HCT116 (cell line): ENCODE results near the gene RTF2. TPM values are rescaled to one million over a fixed set of nuclear protein-coding genes. Genes with fewer than 3 reads are reported as not detected.

Experiments
- ATAC-seq: fragments of 200-7000 bp; cut with Tn5 transposase; 2 replicates; pipeline ENCODE4 v1.9.1; 2020; ENCODE audit warnings: mild to moderate bottlenecking, moderate library complexity
- BruUV-seq: library from RNA; stranded (reverse); fragments of 400-500 nt; replicated peaks from 2 replicates; lab custom pipeline; 2021; lab: Mats Ljungman, UMichigan
- CTCF ChIA-PET: fragments of 300-600 bp; sonication (Branson Sonifier 250); formaldehyde crosslinking; loops from one replicate; lab custom pipeline; 2021; ENCODE audit warnings: antibody characterized with exemption; lab: Charles Lee
- POLR2A ChIA-PET: fragments of 300-600, 350-600 bp; sonication (Branson Sonifier 250); formaldehyde crosslinking; loops from one replicate; lab custom pipeline; 2021; ENCODE audit warnings: antibody characterized with exemption; lab: Charles Lee
- RAD21 ChIA-PET, 2 experiments: fragments of 300-600 bp; sonication (Branson Sonifier 250); formaldehyde crosslinking; loops; one replicate each; lab custom pipeline; 2023; ENCODE audit warnings: low total read pairs in 2 of 2; ENCODE audit not compliant: uncharacterized antibody in 2 of 2, unreplicated experiment in 2 of 2, low non-redundant PET in 1 of 2; lab: Charles Lee
- DNase-seq: peaks from one replicate; pipeline ENCODE4 v3.0.0-alpha.2; 2010; ENCODE audit warnings: low read depth, low spot score
- H2AFZ ChIP-seq: fragments of 200-600 bp; shearing (Covaris generic), sonication (generic); 2 replicates; pipeline ENCODE4 v1.6.1; 2017; ENCODE audit warnings: low read depth, mixed run types, mixed read lengths, antibody characterized with exemption, low read length; ENCODE audit not compliant: poor library complexity, severe bottlenecking
- H3K27ac ChIP-seq: 2 replicates; pipeline ENCODE4 v1.5.1; 2012; ENCODE audit warnings: low read depth, low read length
- H3K27me3 ChIP-seq: fragments of 200-600 bp; sonication (generic); 2 replicates; pipeline ENCODE4 v1.6.1; 2016; ENCODE audit warnings: mixed run types, low read length, mixed read lengths; ENCODE audit not compliant: insufficient read depth
- H3K36me3 ChIP-seq, 2 experiments: fragments of 200-500 bp in 1 of 2; fragments of 200-600 bp in 1 of 2; sonication (Bioruptor generic) in 1 of 2; sonication (generic) in 1 of 2; 2 replicates each; pipeline versions ENCODE4 v1.5.1 to v1.6.1; 2014 to 2016; ENCODE audit warnings: low read length in 2 of 2, inconsistent platforms in 1 of 2, mixed read lengths in 1 of 2, mixed run types in 1 of 2; ENCODE audit not compliant: insufficient read depth in 2 of 2, control insufficient read depth in 1 of 2
- H3K4me1 ChIP-seq, 2 experiments: fragments of 200-600 bp in 1 of 2; sonication (generic) in 1 of 2; 2 replicates each; pipeline versions ENCODE4 v1.5.1 to v1.6.1; 2012 to 2017; ENCODE audit warnings: low read length in 2 of 2, inconsistent platforms in 1 of 2, mild to moderate bottlenecking in 1 of 2, mixed read lengths in 1 of 2, mixed run types in 1 of 2, moderate library complexity in 1 of 2; ENCODE audit not compliant: insufficient read depth in 2 of 2, control insufficient read depth in 1 of 2
- H3K4me2 ChIP-seq: fragments of 200-600 bp; sonication (generic); 2 replicates; pipeline ENCODE4 v1.6.1; 2017; ENCODE audit warnings: mixed run types, low read length, mixed read lengths
- H3K4me3 ChIP-seq, 2 experiments: fragments of 200-600 bp in 1 of 2; sonication (generic) in 1 of 2; replicated peaks in 1 of 2; 2 replicates each; pipeline ENCODE4 v1.5.1; 2011 to 2016; ENCODE audit warnings: low read length in 2 of 2, control low read depth in 1 of 2, low read depth in 1 of 2, mild to moderate bottlenecking in 1 of 2, mixed read lengths in 1 of 2, mixed run types in 1 of 2
- H3K79me2 ChIP-seq: fragments of 200-600 bp; sonication (generic); 2 replicates; pipeline ENCODE4 v1.6.1; 2017; ENCODE audit warnings: mild to moderate bottlenecking, mixed run types, low read length, moderate library complexity, mixed read lengths; ENCODE audit not compliant: insufficient read depth
- H3K9ac ChIP-seq: fragments of 200-600 bp; sonication (generic); 2 replicates; pipeline ENCODE4 v1.6.1; 2016; ENCODE audit warnings: low read length, mixed read lengths
- H3K9me2 ChIP-seq: fragments of 200-600 bp; sonication (generic), shearing (Covaris generic); 2 replicates; pipeline ENCODE4 v1.6.1; 2017; ENCODE audit warnings: mixed run types, mild to moderate bottlenecking, moderate library complexity; ENCODE audit not compliant: insufficient read depth
- H3K9me3 ChIP-seq, 2 experiments: fragments of 200-500 bp in 1 of 2; fragments of 200-600 bp in 1 of 2; sonication (Bioruptor generic) in 1 of 2; sonication (generic) in 1 of 2; 2 replicates each; pipeline ENCODE4 v1.6.1; 2014 to 2017; ENCODE audit warnings: low read length in 2 of 2, mixed read lengths in 2 of 2, inconsistent platforms in 1 of 2, low read depth in 1 of 2, mild to moderate bottlenecking in 1 of 2, mixed run types in 1 of 2, moderate library complexity in 1 of 2; ENCODE audit not compliant: control insufficient read depth in 1 of 2, insufficient read depth in 1 of 2
- H4K20me1 ChIP-seq: fragments of 200-600 bp; sonication (generic), shearing (Covaris generic); 2 replicates; pipeline ENCODE4 v1.6.1; 2017; ENCODE audit warnings: mixed run types, mild to moderate bottlenecking, moderate library complexity; ENCODE audit not compliant: insufficient read depth
- CBX3 ChIP-seq: IDR thresholded peaks from 2 replicates; pipeline ENCODE4 v1.6.1; 2012; ENCODE audit warnings: low read depth
- EGR1 ChIP-seq: IDR thresholded peaks from 2 replicates; pipeline ENCODE4 v1.6.1; 2012; ENCODE audit warnings: low read depth
- ELF1 ChIP-seq: IDR thresholded peaks from 2 replicates; pipeline ENCODE4 v1.6.1; 2012; ENCODE audit warnings: low read depth, borderline replicate concordance
- EZH2 ChIP-seq: fragments of 200-600 bp; sonication (generic); IDR thresholded peaks from 2 replicates; pipeline ENCODE4 v1.6.1; 2017; ENCODE audit warnings: antibody characterized with exemption, mixed run types
- POLR2A ChIP-seq: IDR thresholded peaks from 2 replicates; pipeline ENCODE4 v1.7.0; 2011; ENCODE audit warnings: borderline replicate concordance; ENCODE audit not compliant: insufficient read depth, insufficient read length; ENCODE audit errors: extremely low read depth
- POLR2AphosphoS5 ChIP-seq: IDR thresholded peaks from 2 replicates; pipeline ENCODE4 v1.6.1; 2011; ENCODE audit warnings: mild to moderate bottlenecking, low read depth, low read length, moderate library complexity
- RAD21 ChIP-seq: IDR thresholded peaks from 2 replicates; pipeline ENCODE4 v1.6.1; 2012; ENCODE audit warnings: low read depth, mild to moderate bottlenecking
- SP1 ChIP-seq: IDR thresholded peaks from 2 replicates; pipeline ENCODE4 v1.6.1; 2012; ENCODE audit warnings: low read depth
- SRF ChIP-seq: IDR thresholded peaks from 2 replicates; pipeline ENCODE4 v1.6.1; 2012; ENCODE audit warnings: low read depth
- TCF7L2 ChIP-seq: IDR thresholded peaks from 2 replicates; pipeline ENCODE4 v1.7.0; 2011; ENCODE audit warnings: borderline replicate concordance, inconsistent platforms; ENCODE audit not compliant: insufficient read depth, insufficient read length; ENCODE audit errors: extremely low read depth
- ZNF274 ChIP-seq: fragments of 200-500 bp; sonication (Bioruptor generic); IDR thresholded peaks from 2 replicates; pipeline ENCODE4 v1.6.1; 2014; ENCODE audit warnings: mild to moderate bottlenecking, low read depth, low read length, inconsistent platforms
- intact Hi-C: fragments of 100-400 bp; cut with micrococcal nuclease; formaldehyde crosslinking; loops from 2 replicates; pipeline ENCODE4 v1.10.0; 2022
- total RNA-seq: library from RNA; stranded (reverse); gene quantifications from one replicate; pipeline ENCODE4 v1.2.1, GENCODE V29; 2021; ENCODE audit not compliant: unreplicated experiment
- TF ChIP-seq, protein P1 (sequence below): IDR thresholded peaks from 2 replicates; pipeline ENCODE4 v1.6.1; 2012; ENCODE audit warnings: low read depth
- TF ChIP-seq, protein P2 (sequence below): IDR thresholded peaks from 2 replicates; pipeline ENCODE4 v1.6.1; 2012

Gene RTF2
- total RNA-seq, 1 experiment from 2014 or later, result 73.8 TPM

DNA sequence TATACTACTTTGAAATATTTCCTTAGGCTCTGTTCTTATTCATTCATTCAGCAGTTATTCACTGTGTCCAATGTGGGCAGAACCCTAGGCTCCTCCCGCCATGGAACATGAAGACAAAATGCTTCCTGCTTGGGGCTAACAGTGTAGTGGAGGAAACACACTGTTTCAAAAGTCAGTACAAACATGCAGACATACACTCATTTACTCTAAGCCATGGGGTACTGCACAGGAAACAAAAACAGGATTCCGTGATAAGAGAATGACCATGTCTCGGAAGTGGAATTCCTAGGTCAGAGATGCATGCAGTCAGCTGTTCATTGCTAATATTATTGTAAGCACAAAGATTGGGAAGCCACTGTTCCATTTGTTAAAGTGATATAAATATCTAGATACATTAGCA lies 37.7 kb downstream of the RTF2 start (continued):
- TF ChIP-seq, protein P1, sequence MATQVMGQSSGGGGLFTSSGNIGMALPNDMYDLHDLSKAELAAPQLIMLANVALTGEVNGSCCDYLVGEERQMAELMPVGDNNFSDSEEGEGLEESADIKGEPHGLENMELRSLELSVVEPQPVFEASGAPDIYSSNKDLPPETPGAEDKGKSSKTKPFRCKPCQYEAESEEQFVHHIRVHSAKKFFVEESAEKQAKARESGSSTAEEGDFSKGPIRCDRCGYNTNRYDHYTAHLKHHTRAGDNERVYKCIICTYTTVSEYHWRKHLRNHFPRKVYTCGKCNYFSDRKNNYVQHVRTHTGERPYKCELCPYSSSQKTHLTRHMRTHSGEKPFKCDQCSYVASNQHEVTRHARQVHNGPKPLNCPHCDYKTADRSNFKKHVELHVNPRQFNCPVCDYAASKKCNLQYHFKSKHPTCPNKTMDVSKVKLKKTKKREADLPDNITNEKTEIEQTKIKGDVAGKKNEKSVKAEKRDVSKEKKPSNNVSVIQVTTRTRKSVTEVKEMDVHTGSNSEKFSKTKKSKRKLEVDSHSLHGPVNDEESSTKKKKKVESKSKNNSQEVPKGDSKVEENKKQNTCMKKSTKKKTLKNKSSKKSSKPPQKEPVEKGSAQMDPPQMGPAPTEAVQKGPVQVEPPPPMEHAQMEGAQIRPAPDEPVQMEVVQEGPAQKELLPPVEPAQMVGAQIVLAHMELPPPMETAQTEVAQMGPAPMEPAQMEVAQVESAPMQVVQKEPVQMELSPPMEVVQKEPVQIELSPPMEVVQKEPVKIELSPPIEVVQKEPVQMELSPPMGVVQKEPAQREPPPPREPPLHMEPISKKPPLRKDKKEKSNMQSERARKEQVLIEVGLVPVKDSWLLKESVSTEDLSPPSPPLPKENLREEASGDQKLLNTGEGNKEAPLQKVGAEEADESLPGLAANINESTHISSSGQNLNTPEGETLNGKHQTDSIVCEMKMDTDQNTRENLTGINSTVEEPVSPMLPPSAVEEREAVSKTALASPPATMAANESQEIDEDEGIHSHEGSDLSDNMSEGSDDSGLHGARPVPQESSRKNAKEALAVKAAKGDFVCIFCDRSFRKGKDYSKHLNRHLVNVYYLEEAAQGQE, result no peak
- TF ChIP-seq POLR2A (no peak), POLR2AphosphoS5 (no peak), SP1 (no peak), EGR1 (no peak), ZNF274 (no peak), ELF1 (no peak), EZH2 (no peak), SRF (no peak), RAD21 (no peak), CBX3 (no peak)

DNA sequence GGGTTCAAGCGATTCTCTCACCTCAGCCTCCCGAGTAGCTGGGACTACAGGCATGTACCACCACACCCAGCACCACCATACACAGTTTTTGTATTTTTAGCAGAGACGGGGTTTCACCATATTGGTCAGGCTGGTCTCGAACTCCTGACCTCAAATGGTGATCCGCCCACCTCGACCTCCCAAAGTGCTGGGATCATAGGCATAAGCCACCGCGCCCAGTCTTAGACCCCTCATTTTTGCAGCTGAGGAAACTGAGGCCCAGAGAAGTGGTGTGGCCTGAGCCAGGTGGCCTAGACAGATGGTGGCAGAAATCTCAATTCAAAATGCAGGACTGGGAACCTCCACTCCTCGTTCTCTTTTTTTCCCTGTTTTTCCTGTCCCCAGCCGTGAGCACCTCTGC lies 43.5 kb downstream of the RTF2 start:
- H3K9ac ChIP-seq, result no peak overlapping the region
- intact Hi-C loops, result no loop called here
- no peak overlapping the region for H2AFZ ChIP-seq
- no peaks in the 10 kb centered on the region for H3K4me1 ChIP-seq
- DNase-seq, result no peak
- no peak for ATAC-seq
- CTCF ChIA-PET, result no interaction called here
- no peaks in the 10 kb centered on the region for H3K9me3 ChIP-seq
- H3K9me2 ChIP-seq, result no peaks in the 10 kb centered on the region
- H3K27me3 ChIP-seq, result no peaks in the 10 kb centered on the region
- no peak overlapping the region for H3K27ac ChIP-seq
- peaks cover 8% of the 10 kb centered on the region for H3K79me2 ChIP-seq
- H3K4me2 ChIP-seq, result no peak overlapping the region
- no TSS peak for BruUV-seq
- no peak overlapping the region for H3K4me3 ChIP-seq
- peaks cover 0 to 9% of the 10 kb centered on the region in 2 experiments; a peak in 2 of 4 replicates for H3K36me3 ChIP-seq
- no peaks in the 10 kb centered on the region for H4K20me1 ChIP-seq
- POLR2A ChIA-PET, result no interaction called here
- no peak for TF ChIP-seq SP1
- TF ChIP-seq EZH2, result no peak
- TF ChIP-seq, protein P2, sequence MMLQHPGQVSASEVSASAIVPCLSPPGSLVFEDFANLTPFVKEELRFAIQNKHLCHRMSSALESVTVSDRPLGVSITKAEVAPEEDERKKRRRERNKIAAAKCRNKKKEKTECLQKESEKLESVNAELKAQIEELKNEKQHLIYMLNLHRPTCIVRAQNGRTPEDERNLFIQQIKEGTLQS, result no peak
- TF ChIP-seq TCF7L2, result no peak
- RAD21 ChIA-PET, result no interaction called here
